HG03196 (cell line): ENCODE results near the gene NTRK1.

ENCODE experiments used
- ATAC-seq: cut with Tn5 transposase; IDR thresholded peaks from one replicate; pipeline ENCODE4 v1.9.1; 2021; ENCODE audit not compliant: unreplicated experiment

NTRK1 gene

GRCh38 chr1:156896490-156897033 is 35.9 kb downstream of the NTRK1 start:
- no peak for ATAC-seq

GRCh38 chr1:156897078-156897825 is 36.6 kb downstream of the NTRK1 start:
- ATAC-seq: no peak

- ATAC-seq: no peak
These were observed 37.5 kb downstream of the NTRK1 start for GRCh38 chr1:156898161-156898566.

GRCh38 chr1:156898971-156899664 is 38.5 kb downstream of the NTRK1 start:
- ATAC-seq: no peak

GRCh38 chr1:156899956-156900718 is 39.5 kb downstream of the NTRK1 start:
- ATAC-seq: no peak

- no peak for ATAC-seq
These were observed 40.4 kb downstream of the NTRK1 start for GRCh38 chr1:156900896-156901589.

GRCh38 chr1:156901590-156901900 is 40.9 kb downstream of the NTRK1 start:
- no peak for ATAC-seq

GRCh38 chr1:156901966-156902915 is 41.6 kb downstream of the NTRK1 start:
- no peak for ATAC-seq

GRCh38 chr1:156903328-156904091 is 42.8 kb downstream of the NTRK1 start:
- ATAC-seq: no peak

- no peak for ATAC-seq
These were observed 43.7 kb downstream of the NTRK1 start for GRCh38 chr1:156904187-156904959.

GRCh38 chr1:156905176-156905575 is 44.5 kb downstream of the NTRK1 start:
- no peak for ATAC-seq

GRCh38 chr1:156905651-156906050 is 45.0 kb downstream of the NTRK1 start:
- ATAC-seq: no peak

- no peak for ATAC-seq
These were observed 45.7 kb downstream of the NTRK1 start for GRCh38 chr1:156906206-156906906.

- ATAC-seq: no peak
These were observed 47.9 kb downstream of the NTRK1 start for GRCh38 chr1:156908541-156908940.

GRCh38 chr1:156908955-156909354 is 48.3 kb downstream of the NTRK1 start:
- ATAC-seq: no peak

- ATAC-seq: no peak
These were observed 49.0 kb downstream of the NTRK1 start for GRCh38 chr1:156909671-156910070.

GRCh38 chr1:156910309-156910782 is 49.7 kb downstream of the NTRK1 start:
- ATAC-seq: no peak
